Fibroblast of villous mesenchyme (primary cell): Measurements from ENCODE around the gene CTNNA2. TPM values are rescaled to one million over a fixed set of nuclear protein-coding genes. Genes with fewer than 3 reads are reported as not detected.

Experiments
- DNase-seq: peaks from one replicate; pipeline ENCODE4 v3.0.0-alpha.2; 2010; ENCODE audit warnings: low read depth
- H3K4me3 ChIP-seq: 2 replicates; pipeline ENCODE4 v1.5.1; 2011; ENCODE audit warnings: low read depth, mild to moderate bottlenecking, low read length
- total RNA-seq: library from RNA; depleted of rRNA; stranded (reverse); fragments of >200 nt; gene quantifications from 2 replicates; pipeline ENCODE4 v1.2.3, GENCODE V29; 2012
- TF ChIP-seq, protein P1 (sequence below): IDR thresholded peaks from 2 replicates; pipeline ENCODE4 v1.5.1; 2012; ENCODE audit warnings: low read depth, mild to moderate bottlenecking, low read length; ENCODE audit not compliant: insufficient read depth

Gene CTNNA2
- total RNA-seq, 1 donor: not detected

DNA sequence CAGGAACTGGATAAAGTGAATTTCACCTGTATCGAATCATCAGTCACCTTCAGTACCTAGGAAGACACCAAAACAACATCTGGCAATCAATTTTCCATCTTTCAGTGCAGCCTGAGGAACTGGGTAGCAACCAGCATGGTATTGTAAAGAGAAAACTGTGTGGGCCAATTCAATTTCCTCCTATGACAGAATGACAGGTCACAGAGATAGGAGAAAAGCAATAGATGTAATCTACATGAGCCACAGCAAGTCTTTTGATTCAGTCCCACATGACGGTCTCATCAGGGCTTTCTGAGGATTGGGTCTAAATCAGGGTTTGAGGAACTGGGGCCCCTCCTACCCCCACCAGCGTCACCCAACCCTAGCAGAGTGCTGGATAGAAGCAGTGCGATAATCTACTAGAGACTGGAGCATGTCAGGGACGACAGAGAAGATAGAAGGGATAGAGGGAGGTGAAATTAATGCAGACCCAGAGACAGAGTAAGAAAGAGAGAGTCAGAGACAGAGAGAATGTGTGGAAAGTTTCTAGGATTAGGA lies 523.0 kb downstream of the CTNNA2 start:
- TF ChIP-seq, protein P1, sequence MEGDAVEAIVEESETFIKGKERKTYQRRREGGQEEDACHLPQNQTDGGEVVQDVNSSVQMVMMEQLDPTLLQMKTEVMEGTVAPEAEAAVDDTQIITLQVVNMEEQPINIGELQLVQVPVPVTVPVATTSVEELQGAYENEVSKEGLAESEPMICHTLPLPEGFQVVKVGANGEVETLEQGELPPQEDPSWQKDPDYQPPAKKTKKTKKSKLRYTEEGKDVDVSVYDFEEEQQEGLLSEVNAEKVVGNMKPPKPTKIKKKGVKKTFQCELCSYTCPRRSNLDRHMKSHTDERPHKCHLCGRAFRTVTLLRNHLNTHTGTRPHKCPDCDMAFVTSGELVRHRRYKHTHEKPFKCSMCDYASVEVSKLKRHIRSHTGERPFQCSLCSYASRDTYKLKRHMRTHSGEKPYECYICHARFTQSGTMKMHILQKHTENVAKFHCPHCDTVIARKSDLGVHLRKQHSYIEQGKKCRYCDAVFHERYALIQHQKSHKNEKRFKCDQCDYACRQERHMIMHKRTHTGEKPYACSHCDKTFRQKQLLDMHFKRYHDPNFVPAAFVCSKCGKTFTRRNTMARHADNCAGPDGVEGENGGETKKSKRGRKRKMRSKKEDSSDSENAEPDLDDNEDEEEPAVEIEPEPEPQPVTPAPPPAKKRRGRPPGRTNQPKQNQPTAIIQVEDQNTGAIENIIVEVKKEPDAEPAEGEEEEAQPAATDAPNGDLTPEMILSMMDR: no peak
- no peak for DNase-seq
- H3K4me3 ChIP-seq: no peak overlapping the region

DNA sequence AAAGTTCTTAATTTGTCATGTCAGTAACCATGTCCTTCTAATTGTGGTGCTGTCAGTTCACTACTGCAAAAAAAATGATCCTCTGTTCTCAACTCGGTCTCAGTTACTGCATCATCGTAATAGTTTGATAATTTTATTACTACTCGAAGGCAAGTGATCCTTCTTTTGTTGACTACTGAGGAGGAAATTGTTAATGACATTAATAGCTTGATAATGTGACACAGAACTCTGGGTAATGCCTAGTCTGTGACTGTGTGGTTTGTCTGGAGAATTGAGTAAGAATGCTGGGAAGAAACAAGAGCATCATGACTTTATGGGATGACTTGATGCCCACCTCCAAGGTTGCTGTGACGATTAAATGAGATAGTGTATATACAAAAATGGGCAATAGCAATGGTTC lies 524.5 kb downstream of the CTNNA2 start:
- H3K4me3 ChIP-seq: no peak overlapping the region
- no peak for DNase-seq
- TF ChIP-seq, protein P1: no peak

DNA sequence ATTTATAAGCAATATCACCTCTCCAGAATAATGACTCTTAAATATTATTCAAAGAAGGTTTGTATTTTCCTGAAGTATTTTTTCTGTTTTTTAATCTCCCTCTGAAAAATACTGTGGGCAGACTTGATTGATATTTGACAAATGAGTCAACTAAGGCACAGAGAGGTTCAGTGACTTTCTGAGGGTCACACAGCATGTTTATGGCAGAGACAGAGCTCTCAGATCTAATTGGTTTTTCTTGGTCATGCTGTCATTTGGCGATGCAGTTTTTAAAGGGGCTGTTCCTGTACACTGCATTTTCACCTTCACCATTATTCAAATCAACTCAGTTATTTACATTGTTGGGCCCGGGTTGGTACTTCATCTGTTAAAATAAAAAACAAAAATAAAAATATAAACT lies 527.4 kb downstream of the CTNNA2 start:
- H3K4me3 ChIP-seq: no peak overlapping the region
- no peak for DNase-seq
- TF ChIP-seq, protein P1: no peak

DNA sequence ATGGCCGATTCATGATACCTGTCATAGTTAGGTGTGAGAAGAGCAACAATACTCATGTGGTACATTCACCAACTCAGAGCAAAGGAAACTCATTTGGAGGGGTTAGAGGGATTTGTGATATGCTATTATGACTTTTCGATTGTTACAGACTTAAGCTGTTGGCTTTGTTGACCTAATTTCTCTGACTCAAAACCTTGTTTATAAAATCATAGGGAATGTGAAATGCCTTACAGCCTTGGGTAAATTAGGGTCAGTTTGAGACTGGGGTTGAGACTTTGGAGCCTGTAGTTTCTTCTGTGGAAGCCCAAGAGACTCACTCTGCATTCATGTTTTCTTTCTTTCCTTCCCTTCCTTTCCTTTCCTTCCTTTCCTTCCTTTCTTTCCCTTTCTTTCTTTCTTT lies 529.8 kb downstream of the CTNNA2 start:
- no peak overlapping the region for H3K4me3 ChIP-seq
- no peak for DNase-seq
- TF ChIP-seq, protein P1: no peak

DNA sequence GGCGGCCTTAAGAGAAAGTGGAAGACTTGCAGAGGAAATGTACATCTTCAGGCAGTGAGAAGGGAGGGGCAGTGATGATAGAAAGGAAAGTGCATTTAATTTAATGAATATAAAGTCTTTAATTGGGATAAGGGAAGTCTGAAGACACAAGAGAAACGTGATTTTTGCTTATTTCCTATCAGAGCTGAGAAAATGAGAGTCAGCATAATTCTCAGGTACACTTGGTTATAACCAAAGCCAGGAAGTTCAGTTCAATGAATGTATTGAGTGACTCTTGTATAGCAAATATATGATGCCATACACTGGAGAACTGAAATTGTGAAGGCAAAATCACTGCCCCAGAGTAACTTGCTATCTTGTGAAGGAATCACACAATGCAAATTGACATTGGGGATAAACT lies 535.4 kb downstream of the CTNNA2 start:
- TF ChIP-seq, protein P1: no peak
- no peak overlapping the region for H3K4me3 ChIP-seq
- DNase-seq: no peak

DNA sequence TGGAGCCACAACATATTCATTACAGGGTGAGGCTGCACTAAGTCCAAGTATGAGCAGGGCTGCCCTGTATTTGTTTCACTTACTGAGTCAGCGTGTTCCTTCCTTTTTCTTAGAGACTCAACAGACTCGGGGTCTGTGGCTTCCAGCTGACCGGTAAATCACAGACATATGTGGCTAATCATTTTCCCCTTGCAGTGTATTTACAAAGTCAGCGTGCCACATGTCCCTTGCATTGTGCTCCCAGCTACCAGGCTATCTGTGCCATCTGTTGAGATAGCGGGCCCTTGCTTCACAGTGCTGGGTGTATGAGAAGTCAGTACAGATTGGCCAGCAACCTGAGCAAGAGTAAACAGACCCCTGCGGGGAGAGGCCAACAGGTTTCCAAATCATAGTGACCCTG lies 537.4 kb downstream of the CTNNA2 start:
- TF ChIP-seq, protein P1: no peak
- no peak for DNase-seq
- no peak overlapping the region for H3K4me3 ChIP-seq

DNA sequence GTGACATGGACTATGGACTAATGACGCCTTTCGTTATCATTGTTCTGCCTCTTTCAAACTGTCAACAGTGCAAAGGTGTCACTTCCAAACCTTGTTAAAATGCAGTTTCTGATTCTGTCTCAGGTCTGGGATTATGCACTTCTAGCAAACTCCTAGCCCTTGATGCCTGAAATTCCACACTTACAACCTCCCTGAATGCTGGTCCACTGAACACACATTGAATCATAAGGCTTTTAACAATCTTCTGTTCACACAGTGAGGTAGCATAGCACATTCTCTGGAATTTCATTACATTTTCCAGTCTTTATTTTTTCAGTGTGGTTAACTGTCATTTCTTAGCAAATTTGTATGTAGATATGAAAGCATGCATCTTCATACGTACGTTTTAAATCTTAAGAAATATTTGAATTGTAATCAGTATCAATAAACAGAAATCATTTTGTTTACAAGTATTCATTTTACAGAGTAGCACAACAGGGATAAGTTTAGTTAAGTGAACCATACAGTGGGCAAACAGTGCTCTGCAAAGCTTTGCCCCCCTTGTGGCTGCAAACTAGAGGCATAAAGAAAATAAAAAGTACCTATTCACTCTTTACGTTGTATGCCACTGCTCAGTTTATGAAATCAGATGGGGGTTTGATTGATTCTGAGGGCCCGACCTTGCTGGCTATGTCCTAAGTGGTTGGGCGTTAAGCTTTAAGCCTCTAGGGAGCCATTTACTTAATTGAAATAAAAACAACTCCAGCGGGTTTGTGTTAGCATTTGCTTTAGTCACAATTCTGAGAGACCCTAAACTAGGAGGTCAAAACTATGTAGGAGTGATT lies 540.9 kb downstream of the CTNNA2 start:
- DNase-seq: peak; percentile 12
- TF ChIP-seq, protein P1: no peak
- H3K4me3 ChIP-seq: no peak overlapping the region
